M059J (cell line): ENCODE results near the gene ALS2CL. TPM values are rescaled to one million over a fixed set of nuclear protein-coding genes. Genes with fewer than 3 reads are reported as not detected.
A peak's percentile ranks its signal among the peaks of the same experiment; 100 is the strongest.
"Not testable (repeated sequence)": the region's sequence is repeated elsewhere in the genome, so short reads cannot be mapped to it uniquely, and the experiment has no call there.

Source experiments
- DNase-seq: peaks from one replicate; pipeline ENCODE4 v3.0.0-alpha.2; 2012; ENCODE audit warnings: low read depth
- total RNA-seq: library from RNA; depleted of rRNA; stranded (reverse); fragments of >200 nt; shearing (Covaris generic); gene quantifications from 2 replicates; pipeline ENCODE4 v1.2.3, GENCODE V29; 2014

ALS2CL gene
- total RNA-seq, 1 experiment from 2014 or later: 2.5 TPM

GRCh38 chr3:46705022-46705530, 11.6 kb upstream of the ALS2CL start:
- peak; percentile 63 for DNase-seq

- not testable (repeated sequence) for DNase-seq
Observed at GRCh38 chr3:46704346-46704745, 10.9 kb upstream of the ALS2CL start.

- no peak for DNase-seq
Observed at GRCh38 chr3:46703013-46703520, 9.6 kb upstream of the ALS2CL start.

- DNase-seq: no peak
Observed at GRCh38 chr3:46702246-46703012, 8.9 kb upstream of the ALS2CL start.

- no peak for DNase-seq
Observed at GRCh38 chr3:46701181-46701939, 7.9 kb upstream of the ALS2CL start, which contains the start of gene TMIE. TMIE (plus strand) TSS chr3:46701392; CDS start chr3:46701488, 96 bp downstream.

- DNase-seq: peak; percentile 62
Observed at GRCh38 chr3:46700772-46701171, 7.3 kb upstream of the ALS2CL start.

GRCh38 chr3:46699676-46700523, 6.4 kb upstream of the ALS2CL start:
- DNase-seq: peak; percentile 13

- peak; percentile 56 for DNase-seq
Observed at GRCh38 chr3:46695962-46696894, 2.7 kb upstream of the ALS2CL start.

- DNase-seq: peak; percentile 16
Observed at GRCh38 chr3:46695177-46695961, 1.9 kb upstream of the ALS2CL start.

GRCh38 chr3:46694520-46694919, 1.0 kb upstream of the ALS2CL start:
- no peak for DNase-seq

GRCh38 chr3:46693892-46694226, 380 bp upstream of the ALS2CL start:
- DNase-seq: no peak

- DNase-seq: peak; percentile 84
Observed at GRCh38 chr3:46692566-46692990, 901 bp downstream of the ALS2CL start.

- peak; percentile 27 for DNase-seq
Observed at GRCh38 chr3:46690798-46691197, 2.7 kb downstream of the ALS2CL start.

GRCh38 chr3:46685446-46685845, 8.0 kb downstream of the ALS2CL start:
- DNase-seq: no peak

- no peak for DNase-seq
Observed at GRCh38 chr3:46684891-46685290, 8.6 kb downstream of the ALS2CL start.

- no peak for DNase-seq
Observed at GRCh38 chr3:46682974-46683373, 10.5 kb downstream of the ALS2CL start.

GRCh38 chr3:46681856-46682540, 11.5 kb downstream of the ALS2CL start:
- no peak for DNase-seq

GRCh38 chr3:46681387-46681786, 12.1 kb downstream of the ALS2CL start:
- DNase-seq: no peak

GRCh38 chr3:46680298-46680826, 13.1 kb downstream of the ALS2CL start:
- no peak for DNase-seq
